H1 (cell line): ENCODE measurements around the gene ID2.

Experiments used
- CBX8 ChIP-seq: fragments of 300-800, 300-1000 bp; sonication (generic); IDR thresholded peaks from 2 replicates; pipeline ENCODE4 v1.7.1; 2016; ENCODE audit warnings: low read depth, low read length, borderline replicate concordance
- CREB1 ChIP-seq: IDR thresholded peaks from 2 replicates; pipeline ENCODE4 v1.6.1; 2012; ENCODE audit warnings: inconsistent platforms
- HDAC2 ChIP-seq, 2 experiments: fragments of 300-600 bp in 1 of 2; sonication (generic) in 1 of 2; IDR thresholded peaks; 2 replicates each; pipeline ENCODE4 v1.6.1; 2011 to 2012; ENCODE audit warnings: low read depth in 2 of 2, low read length in 2 of 2, mild to moderate bottlenecking in 2 of 2, moderate library complexity in 2 of 2, borderline replicate concordance in 1 of 2, inconsistent platforms in 1 of 2
- POLR2AphosphoS5 ChIP-seq: IDR thresholded peaks from 2 replicates; pipeline ENCODE4 v1.6.1; 2011; ENCODE audit warnings: low read depth, low read length
- RFX5 ChIP-seq: IDR thresholded peaks from 2 replicates; pipeline ENCODE4 v1.6.1; 2011; ENCODE audit warnings: low read depth, low read length, improper control_type of control experiment, borderline replicate concordance
- RNF2 ChIP-seq: fragments of 200-900, 300-1000 bp; sonication (generic); IDR thresholded peaks from 2 replicates; pipeline ENCODE4 v1.7.1; 2016; ENCODE audit warnings: borderline replicate concordance, low read depth, mild to moderate bottlenecking, antibody characterized with exemption, low read length; ENCODE audit not compliant: poor library complexity, severe bottlenecking; ENCODE audit errors: missing control alignments
- TAF1 ChIP-seq: IDR thresholded peaks from 2 replicates; pipeline ENCODE4 v1.6.1; 2011; ENCODE audit warnings: mild to moderate bottlenecking, low read depth, low read length
- ZNF274 ChIP-seq: IDR thresholded peaks from 2 replicates; pipeline ENCODE4 v1.7.0; 2012; ENCODE audit warnings: low read length, borderline replicate concordance; ENCODE audit errors: extremely low read depth
- TF ChIP-seq, protein P1 (sequence below), 3 experiments: IDR thresholded peaks; 1 replicate in 2 of 3; 2 replicates in 1 of 3; pipeline versions ENCODE4 v1.5.1 to v1.6.1; 2011; ENCODE audit warnings: low read length in 3 of 3, mild to moderate bottlenecking in 3 of 3, inconsistent platforms in 2 of 3, low read depth in 1 of 3, moderate library complexity in 1 of 3; ENCODE audit not compliant: insufficient read depth in 1 of 3; ENCODE audit errors: control extremely low read depth in 1 of 3
- TF ChIP-seq, protein P2 (sequence below): fragments of 300-600 bp; sonication (generic); IDR thresholded peaks from 2 replicates; pipeline ENCODE4 v1.7.1; 2012; ENCODE audit warnings: low read length, moderate library complexity, mild to moderate bottlenecking, inconsistent platforms; ENCODE audit not compliant: insufficient replicate concordance

DNA sequence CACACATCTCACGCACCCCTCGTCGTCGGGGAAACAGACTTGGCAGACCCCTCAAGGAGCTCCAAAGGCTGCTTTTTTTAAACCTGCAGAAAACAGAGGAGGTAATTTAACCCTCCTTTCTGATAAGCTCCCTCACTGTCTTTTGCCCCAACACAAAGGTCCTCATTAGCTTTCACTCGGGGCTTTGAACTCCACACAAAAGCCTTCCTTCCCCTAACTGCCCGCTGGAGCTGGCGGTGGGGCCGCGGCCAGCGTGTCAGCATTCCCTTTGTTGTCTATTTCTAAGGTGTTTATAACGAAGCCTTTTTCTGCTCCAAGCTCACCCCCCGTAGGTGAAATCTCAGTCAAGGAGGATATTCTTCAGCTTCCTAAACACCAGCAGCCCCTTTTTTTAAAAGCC is 43.5 kb upstream of the ID2 start:
- TF ChIP-seq RFX5 (no peak), TAF1 (no peak), CBX8 (no peak), CREB1 (no peak), POLR2AphosphoS5 (no peak), RNF2 (no peak), ZNF274 (no peak), HDAC2 (IDR thresholded peaks at IDR 0.05; ENCODE audit: borderline replicate concordance in 1 of 2, low read depth in 2 of 2, low read length in 2 of 2) (no peak)
- TF ChIP-seq, protein P1, sequence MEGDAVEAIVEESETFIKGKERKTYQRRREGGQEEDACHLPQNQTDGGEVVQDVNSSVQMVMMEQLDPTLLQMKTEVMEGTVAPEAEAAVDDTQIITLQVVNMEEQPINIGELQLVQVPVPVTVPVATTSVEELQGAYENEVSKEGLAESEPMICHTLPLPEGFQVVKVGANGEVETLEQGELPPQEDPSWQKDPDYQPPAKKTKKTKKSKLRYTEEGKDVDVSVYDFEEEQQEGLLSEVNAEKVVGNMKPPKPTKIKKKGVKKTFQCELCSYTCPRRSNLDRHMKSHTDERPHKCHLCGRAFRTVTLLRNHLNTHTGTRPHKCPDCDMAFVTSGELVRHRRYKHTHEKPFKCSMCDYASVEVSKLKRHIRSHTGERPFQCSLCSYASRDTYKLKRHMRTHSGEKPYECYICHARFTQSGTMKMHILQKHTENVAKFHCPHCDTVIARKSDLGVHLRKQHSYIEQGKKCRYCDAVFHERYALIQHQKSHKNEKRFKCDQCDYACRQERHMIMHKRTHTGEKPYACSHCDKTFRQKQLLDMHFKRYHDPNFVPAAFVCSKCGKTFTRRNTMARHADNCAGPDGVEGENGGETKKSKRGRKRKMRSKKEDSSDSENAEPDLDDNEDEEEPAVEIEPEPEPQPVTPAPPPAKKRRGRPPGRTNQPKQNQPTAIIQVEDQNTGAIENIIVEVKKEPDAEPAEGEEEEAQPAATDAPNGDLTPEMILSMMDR (IDR thresholded peaks at IDR 0.05; ENCODE audit: control extremely low read depth in 1 of 3, insufficient read depth in 1 of 3, low read depth in 1 of 3, low read length in 3 of 3), result no peak
- TF ChIP-seq, protein P2, sequence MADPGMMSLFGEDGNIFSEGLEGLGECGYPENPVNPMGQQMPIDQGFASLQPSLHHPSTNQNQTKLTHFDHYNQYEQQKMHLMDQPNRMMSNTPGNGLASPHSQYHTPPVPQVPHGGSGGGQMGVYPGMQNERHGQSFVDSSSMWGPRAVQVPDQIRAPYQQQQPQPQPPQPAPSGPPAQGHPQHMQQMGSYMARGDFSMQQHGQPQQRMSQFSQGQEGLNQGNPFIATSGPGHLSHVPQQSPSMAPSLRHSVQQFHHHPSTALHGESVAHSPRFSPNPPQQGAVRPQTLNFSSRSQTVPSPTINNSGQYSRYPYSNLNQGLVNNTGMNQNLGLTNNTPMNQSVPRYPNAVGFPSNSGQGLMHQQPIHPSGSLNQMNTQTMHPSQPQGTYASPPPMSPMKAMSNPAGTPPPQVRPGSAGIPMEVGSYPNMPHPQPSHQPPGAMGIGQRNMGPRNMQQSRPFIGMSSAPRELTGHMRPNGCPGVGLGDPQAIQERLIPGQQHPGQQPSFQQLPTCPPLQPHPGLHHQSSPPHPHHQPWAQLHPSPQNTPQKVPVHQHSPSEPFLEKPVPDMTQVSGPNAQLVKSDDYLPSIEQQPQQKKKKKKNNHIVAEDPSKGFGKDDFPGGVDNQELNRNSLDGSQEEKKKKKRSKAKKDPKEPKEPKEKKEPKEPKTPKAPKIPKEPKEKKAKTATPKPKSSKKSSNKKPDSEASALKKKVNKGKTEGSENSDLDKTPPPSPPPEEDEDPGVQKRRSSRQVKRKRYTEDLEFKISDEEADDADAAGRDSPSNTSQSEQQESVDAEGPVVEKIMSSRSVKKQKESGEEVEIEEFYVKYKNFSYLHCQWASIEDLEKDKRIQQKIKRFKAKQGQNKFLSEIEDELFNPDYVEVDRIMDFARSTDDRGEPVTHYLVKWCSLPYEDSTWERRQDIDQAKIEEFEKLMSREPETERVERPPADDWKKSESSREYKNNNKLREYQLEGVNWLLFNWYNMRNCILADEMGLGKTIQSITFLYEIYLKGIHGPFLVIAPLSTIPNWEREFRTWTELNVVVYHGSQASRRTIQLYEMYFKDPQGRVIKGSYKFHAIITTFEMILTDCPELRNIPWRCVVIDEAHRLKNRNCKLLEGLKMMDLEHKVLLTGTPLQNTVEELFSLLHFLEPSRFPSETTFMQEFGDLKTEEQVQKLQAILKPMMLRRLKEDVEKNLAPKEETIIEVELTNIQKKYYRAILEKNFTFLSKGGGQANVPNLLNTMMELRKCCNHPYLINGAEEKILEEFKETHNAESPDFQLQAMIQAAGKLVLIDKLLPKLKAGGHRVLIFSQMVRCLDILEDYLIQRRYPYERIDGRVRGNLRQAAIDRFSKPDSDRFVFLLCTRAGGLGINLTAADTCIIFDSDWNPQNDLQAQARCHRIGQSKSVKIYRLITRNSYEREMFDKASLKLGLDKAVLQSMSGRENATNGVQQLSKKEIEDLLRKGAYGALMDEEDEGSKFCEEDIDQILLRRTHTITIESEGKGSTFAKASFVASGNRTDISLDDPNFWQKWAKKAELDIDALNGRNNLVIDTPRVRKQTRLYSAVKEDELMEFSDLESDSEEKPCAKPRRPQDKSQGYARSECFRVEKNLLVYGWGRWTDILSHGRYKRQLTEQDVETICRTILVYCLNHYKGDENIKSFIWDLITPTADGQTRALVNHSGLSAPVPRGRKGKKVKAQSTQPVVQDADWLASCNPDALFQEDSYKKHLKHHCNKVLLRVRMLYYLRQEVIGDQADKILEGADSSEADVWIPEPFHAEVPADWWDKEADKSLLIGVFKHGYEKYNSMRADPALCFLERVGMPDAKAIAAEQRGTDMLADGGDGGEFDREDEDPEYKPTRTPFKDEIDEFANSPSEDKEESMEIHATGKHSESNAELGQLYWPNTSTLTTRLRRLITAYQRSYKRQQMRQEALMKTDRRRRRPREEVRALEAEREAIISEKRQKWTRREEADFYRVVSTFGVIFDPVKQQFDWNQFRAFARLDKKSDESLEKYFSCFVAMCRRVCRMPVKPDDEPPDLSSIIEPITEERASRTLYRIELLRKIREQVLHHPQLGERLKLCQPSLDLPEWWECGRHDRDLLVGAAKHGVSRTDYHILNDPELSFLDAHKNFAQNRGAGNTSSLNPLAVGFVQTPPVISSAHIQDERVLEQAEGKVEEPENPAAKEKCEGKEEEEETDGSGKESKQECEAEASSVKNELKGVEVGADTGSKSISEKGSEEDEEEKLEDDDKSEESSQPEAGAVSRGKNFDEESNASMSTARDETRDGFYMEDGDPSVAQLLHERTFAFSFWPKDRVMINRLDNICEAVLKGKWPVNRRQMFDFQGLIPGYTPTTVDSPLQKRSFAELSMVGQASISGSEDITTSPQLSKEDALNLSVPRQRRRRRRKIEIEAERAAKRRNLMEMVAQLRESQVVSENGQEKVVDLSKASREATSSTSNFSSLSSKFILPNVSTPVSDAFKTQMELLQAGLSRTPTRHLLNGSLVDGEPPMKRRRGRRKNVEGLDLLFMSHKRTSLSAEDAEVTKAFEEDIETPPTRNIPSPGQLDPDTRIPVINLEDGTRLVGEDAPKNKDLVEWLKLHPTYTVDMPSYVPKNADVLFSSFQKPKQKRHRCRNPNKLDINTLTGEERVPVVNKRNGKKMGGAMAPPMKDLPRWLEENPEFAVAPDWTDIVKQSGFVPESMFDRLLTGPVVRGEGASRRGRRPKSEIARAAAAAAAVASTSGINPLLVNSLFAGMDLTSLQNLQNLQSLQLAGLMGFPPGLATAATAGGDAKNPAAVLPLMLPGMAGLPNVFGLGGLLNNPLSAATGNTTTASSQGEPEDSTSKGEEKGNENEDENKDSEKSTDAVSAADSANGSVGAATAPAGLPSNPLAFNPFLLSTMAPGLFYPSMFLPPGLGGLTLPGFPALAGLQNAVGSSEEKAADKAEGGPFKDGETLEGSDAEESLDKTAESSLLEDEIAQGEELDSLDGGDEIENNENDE, result no peak
